PC-9 (cell line): ENCODE measurements around the gene MRPL53. TPM values are rescaled to one million over a fixed set of nuclear protein-coding genes. Genes with fewer than 3 reads are reported as not detected.

Experiments
- BruUV-seq: library from RNA; stranded (reverse); fragments of 400-500 nt; replicated peaks from 2 replicates; lab custom pipeline; 2021; lab: Mats Ljungman, UMichigan
- CTCF ChIA-PET: fragments of 300-600 bp; sonication (Branson Sonifier 250); formaldehyde crosslinking; loops from one replicate; lab custom pipeline; 2022; ENCODE audit warnings: antibody characterized with exemption; lab: Charles Lee
- POLR2A ChIA-PET: fragments of 300-600 bp; sonication (Branson Sonifier 250); formaldehyde crosslinking; loops from one replicate; lab custom pipeline; 2022; ENCODE audit warnings: antibody characterized with exemption; ENCODE audit not compliant: unreplicated experiment; lab: Charles Lee
- DNase-seq, 2 experiments: peaks; one replicate each; pipeline versions ENCODE4 v3.0.0 to v3.0.0-alpha.2; 2015 to 2022; ENCODE audit warnings: mixed read lengths in 1 of 2
- H2AFZ ChIP-seq: fragments of 200-600 bp; sonication (generic); 2 replicates; pipeline ENCODE4 v1.8.1; 2017; ENCODE audit warnings: antibody characterized with exemption
- H3F3A ChIP-seq: fragments of 200-600 bp; sonication (generic); 2 replicates; pipeline ENCODE4 v1.8.1; 2017; ENCODE audit warnings: antibody characterized with exemption, mild to moderate bottlenecking, low read depth; ENCODE audit not compliant: insufficient read depth
- H3K27ac ChIP-seq: fragments of 200-600 bp; sonication (generic); 2 replicates; pipeline ENCODE4 v1.6.1; 2016; ENCODE audit warnings: mixed run types
- H3K27me3 ChIP-seq: fragments of 200-600 bp; sonication (generic); 2 replicates; pipeline ENCODE4 v1.6.1; 2016; ENCODE audit warnings: low read depth, mixed run types; ENCODE audit not compliant: insufficient read depth
- H3K36me3 ChIP-seq: fragments of 200-600 bp; sonication (generic); 2 replicates; pipeline ENCODE4 v1.6.1; 2016; ENCODE audit warnings: low read depth, mixed run types
- H3K4me1 ChIP-seq: fragments of 200-600 bp; sonication (generic); replicated peaks from 2 replicates; pipeline ENCODE4 v1.6.1; 2016; ENCODE audit warnings: mixed run types; ENCODE audit not compliant: insufficient read depth
- H3K4me2 ChIP-seq: fragments of 200-600 bp; sonication (generic); 2 replicates; pipeline ENCODE4 v1.6.1; 2017; ENCODE audit warnings: mixed run types
- H3K4me3 ChIP-seq: fragments of 200-600 bp; sonication (generic); 2 replicates; pipeline ENCODE4 v1.6.1; 2016; ENCODE audit warnings: mixed run types
- H3K79me2 ChIP-seq: fragments of 200-600 bp; sonication (generic); 2 replicates; pipeline ENCODE4 v1.6.1; 2017; ENCODE audit warnings: low read depth, mixed run types
- H3K9me2 ChIP-seq: fragments of 200-600 bp; sonication (generic); 2 replicates; pipeline ENCODE4 v1.8.1; 2017; ENCODE audit warnings: mild to moderate bottlenecking; ENCODE audit not compliant: insufficient read depth
- H3K9me3 ChIP-seq: fragments of 200-600 bp; sonication (generic); 2 replicates; pipeline ENCODE4 v1.8.1; 2016; ENCODE audit warnings: low read depth; ENCODE audit not compliant: insufficient read depth
- H4K20me1 ChIP-seq: fragments of 200-600 bp; sonication (generic); 2 replicates; pipeline ENCODE4 v1.8.1; 2017; ENCODE audit not compliant: insufficient read depth
- CTCF ChIP-seq: fragments of 200-600 bp; sonication (generic); conservative IDR thresholded peaks from 2 replicates; pipeline ENCODE4 v1.6.1; 2017; ENCODE audit warnings: mixed run types, antibody characterized with exemption, mild to moderate bottlenecking, moderate library complexity
- EZH2 ChIP-seq: fragments of 200-600 bp; sonication (generic); IDR thresholded peaks from 2 replicates; pipeline ENCODE4 v1.8.0; 2017; ENCODE audit warnings: antibody characterized with exemption, low read depth
- intact Hi-C: fragments of 100-400 bp; cut with micrococcal nuclease; formaldehyde crosslinking; loops from one replicate; pipeline ENCODE4 v1.10.0; 2022; ENCODE audit not compliant: unreplicated experiment
- total RNA-seq: library from RNA; stranded (reverse); gene quantifications from 2 replicates; pipeline ENCODE4 v1.2.3, GENCODE V29; 2021

The MRPL53 gene
- total RNA-seq, 1 experiment from 2014 or later: 51.1 TPM

GRCh38 chr2:74512744-74513604 lies 40.5 kb upstream of the MRPL53 start:
- TF ChIP-seq EZH2: no peak
- TF ChIP-seq CTCF: no peak
- Histone ChIP-seq H3K27me3 (no peaks in the 10 kb centered on the region), H2AFZ (no peak overlapping the region), H4K20me1 (no peaks in the 10 kb centered on the region), H3K4me2 (no peak overlapping the region), H3K27ac (no peak overlapping the region), H3K4me3 (no peak overlapping the region), H3K79me2 (0 out of 2 replicates have a peak, but pooled peaks cover 3% of the 10 kb centered on the region), H3K9me2 (no peaks in the 10 kb centered on the region), H3K4me1 (peaks cover 7% of the 10 kb centered on the region), H3K9me3 (no peaks in the 10 kb centered on the region), H3K36me3 (no peaks in the 10 kb centered on the region), H3F3A (no peaks in the 10 kb centered on the region)
- intact Hi-C loops: no loop called here
- POLR2A ChIA-PET: no interaction called here
- no TSS peak for BruUV-seq
- DNase-seq: no peak
- CTCF ChIA-PET: no interaction called here

DNA sequence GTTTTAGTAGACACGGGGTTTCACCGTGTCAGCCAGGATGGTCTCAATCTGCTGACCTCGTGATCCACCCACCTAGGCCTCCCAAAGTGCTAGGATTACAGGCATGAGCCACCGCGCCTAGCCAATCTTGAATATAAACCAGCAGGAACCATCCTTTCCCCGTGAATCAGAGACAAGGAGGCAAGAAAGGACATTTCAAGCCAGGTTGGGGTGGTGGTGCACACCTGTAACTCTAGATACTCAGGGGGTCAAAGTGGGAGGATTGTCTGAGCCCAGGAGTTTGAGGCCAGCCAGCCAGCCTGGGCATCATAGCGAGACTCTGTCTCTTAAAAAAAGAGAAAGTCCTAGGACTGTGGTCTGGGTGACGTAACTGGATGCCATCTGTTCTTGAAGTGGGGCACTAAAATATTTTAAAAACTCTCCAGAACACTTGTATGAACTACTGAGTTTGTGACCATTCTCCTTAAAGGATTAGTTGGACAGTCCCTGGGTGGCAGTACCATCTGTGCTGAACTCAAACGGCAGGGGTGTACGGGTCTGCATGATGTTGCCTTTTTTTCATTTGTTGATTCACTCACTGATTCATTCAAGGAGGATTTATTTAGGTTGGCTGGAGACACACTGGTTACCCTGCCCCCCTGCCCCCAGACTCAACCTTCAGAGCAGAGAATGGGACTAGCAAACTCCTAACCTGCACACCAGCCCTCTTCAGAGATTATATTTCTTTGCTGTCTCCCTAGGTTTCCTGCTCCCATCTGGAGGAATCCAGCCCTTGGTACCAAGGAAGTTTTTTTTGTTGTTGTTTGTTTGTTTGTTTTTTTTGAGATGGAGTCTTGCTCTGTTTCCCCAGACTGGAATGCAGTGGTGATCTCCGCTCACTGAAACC lies 38.9 kb upstream of the MRPL53 start:
- Histone ChIP-seq H3K79me2 (peaks cover 11% of the 10 kb centered on the region), H3K4me3 (no peak overlapping the region), H3K4me1 (peaks cover 12% of the 10 kb centered on the region), H3K27me3 (no peaks in the 10 kb centered on the region), H3K9me2 (no peaks in the 10 kb centered on the region), H4K20me1 (no peaks in the 10 kb centered on the region), H3K36me3 (no peaks in the 10 kb centered on the region), H3K27ac (no peak overlapping the region), H3F3A (peaks cover 7% of the 10 kb centered on the region; the same call in 1 of the 2 replicates), H3K4me2 (no peak overlapping the region), H2AFZ (no peak overlapping the region), H3K9me3 (no peaks in the 10 kb centered on the region)
- intact Hi-C loops: no loop called here
- BruUV-seq: no TSS peak
- DNase-seq: no peak
- ChIA-PET POLR2A (interaction anchor here (0.6 kb wide), 1 partner anchor 1465 kb away, joined by 3 read pairs; no protein-coding TSS in a partner anchor), CTCF (no interaction called here)
- no peak for TF ChIP-seq EZH2
- no peak for TF ChIP-seq CTCF

DNA sequence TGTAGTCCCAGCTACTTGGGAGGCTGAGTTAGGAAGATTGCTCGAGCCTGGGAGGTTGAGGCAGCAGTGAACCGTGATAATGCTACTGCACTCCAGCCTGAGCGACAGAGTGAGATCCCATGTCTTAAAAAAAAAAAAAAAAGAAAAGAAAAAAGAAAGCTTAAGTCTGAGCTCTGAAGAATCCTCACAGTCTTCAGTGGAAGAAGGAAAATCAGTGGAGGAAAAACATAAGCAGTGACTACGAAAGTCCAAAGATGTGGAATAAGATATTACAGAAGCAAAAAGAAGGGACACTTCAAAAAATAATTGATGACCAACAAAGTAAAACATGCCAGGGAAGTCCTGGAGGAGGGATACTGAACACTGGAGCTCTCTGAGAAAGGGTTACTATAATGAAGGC lies 37.8 kb upstream of the MRPL53 start:
- Histone ChIP-seq H3K36me3 (0 out of 2 replicates have a peak, but pooled peaks cover 5% of the 10 kb centered on the region), H3K27me3 (no peaks in the 10 kb centered on the region), H3K4me2 (no peak overlapping the region), H3K27ac (no peak overlapping the region), H3K4me3 (no peak overlapping the region), H3K79me2 (peaks cover 22% of the 10 kb centered on the region), H4K20me1 (no peaks in the 10 kb centered on the region), H2AFZ (no peak overlapping the region), H3K9me3 (no peaks in the 10 kb centered on the region), H3K4me1 (peaks cover 23% of the 10 kb centered on the region), H3F3A (peaks cover 7% of the 10 kb centered on the region; the same call in 1 of the 2 replicates), H3K9me2 (no peaks in the 10 kb centered on the region)
- CTCF ChIA-PET: interaction anchor here (0.6 kb wide), 1 partner anchor 394 kb away, joined by 11 read pairs; no protein-coding TSS in a partner anchor
- no TSS peak for BruUV-seq
- no peak for DNase-seq
- POLR2A ChIA-PET: interaction anchor here (0.6 kb wide), 1 partner anchor 115 kb away, joined by 4 read pairs; no protein-coding TSS in a partner anchor
- intact Hi-C loops: no loop called here
- TF ChIP-seq CTCF: no peak
